HL-60/S4 treated with retinoic acid at 250 ng/mL for 4 days and 3 days (cell line): ENCODE results near the gene PTGER2.

Experiments
- in situ Hi-C: fragments of 300-500 bp; cut with MboI; formaldehyde crosslinking; loops from 2 replicates; pipeline ENCODE4 v1.7.0; 2022; ENCODE audit warnings: low sequenced_read_pairs

Gene PTGER2

GRCh38 chr14:52333823-52334657 is 19.9 kb downstream of the PTGER2 start:
- in situ Hi-C loops = no loop called here

- in situ Hi-C loops = no loop called here
Measured at GRCh38 chr14:52336241-52336640, 22.1 kb downstream of the PTGER2 start.

GRCh38 chr14:52338051-52338681 is 24.1 kb downstream of the PTGER2 start:
- in situ Hi-C loops = no loop called here

GRCh38 chr14:52339262-52339661 is 25.1 kb downstream of the PTGER2 start:
- in situ Hi-C loops = no loop called here

- in situ Hi-C loops = no loop called here
Measured at GRCh38 chr14:52342849-52343596, 28.9 kb downstream of the PTGER2 start.

GRCh38 chr14:52346778-52347177 is 32.7 kb downstream of the PTGER2 start:
- in situ Hi-C loops = no loop called here

GRCh38 chr14:52348279-52348678 is 34.2 kb downstream of the PTGER2 start:
- in situ Hi-C loops = no loop called here

- in situ Hi-C loops = no loop called here
Measured at GRCh38 chr14:52348776-52349175, 34.7 kb downstream of the PTGER2 start.

GRCh38 chr14:52349731-52350130 is 35.6 kb downstream of the PTGER2 start:
- in situ Hi-C loops = no loop called here

- in situ Hi-C loops = no loop called here
Measured at GRCh38 chr14:52350445-52350844, 36.3 kb downstream of the PTGER2 start.

GRCh38 chr14:52351233-52352060 is 37.3 kb downstream of the PTGER2 start:
- in situ Hi-C loops = no loop called here

GRCh38 chr14:52352061-52352491 is 38.0 kb downstream of the PTGER2 start:
- in situ Hi-C loops = no loop called here

GRCh38 chr14:52352569-52352968 is 38.5 kb downstream of the PTGER2 start:
- in situ Hi-C loops = no loop called here

GRCh38 chr14:52354242-52354641 is 40.1 kb downstream of the PTGER2 start:
- in situ Hi-C loops = no loop called here

- in situ Hi-C loops = no loop called here
Measured at GRCh38 chr14:52355016-52355431, 40.9 kb downstream of the PTGER2 start.

- in situ Hi-C loops = no loop called here
Measured at GRCh38 chr14:52355526-52355925, 41.4 kb downstream of the PTGER2 start.

- in situ Hi-C loops = no loop called here
Measured at GRCh38 chr14:52356025-52356424, 41.9 kb downstream of the PTGER2 start.

- in situ Hi-C loops = no loop called here
Measured at GRCh38 chr14:52360831-52361230, 46.7 kb downstream of the PTGER2 start.

GRCh38 chr14:52363041-52363704 is 49.1 kb downstream of the PTGER2 start:
- in situ Hi-C loops = no loop called here

- in situ Hi-C loops = no loop called here
Measured at GRCh38 chr14:52363961-52364360, 49.8 kb downstream of the PTGER2 start.
